ENCODE measurements around the gene ATP10A.
"Not testable (repeated sequence)": the region's sequence is repeated elsewhere in the genome, so short reads cannot be mapped to it uniquely, and the experiment has no call there.

The ATP10A gene

GRCh38 chr15:25774871-25775270, 88.3 kb downstream of the ATP10A start:
- H3K4me3 ChIP-seq (ENCODE audit: low read depth, low read length) = no peak overlapping the region
- in situ Hi-C loops (cut with HindIII; ENCODE audit: low pct_ligation_motif_present, low sequenced_read_pairs) = no loop called here
- H3K27me3 ChIP-seq (replicated peaks) = no peaks in the 10 kb centered on the region
- peak overlapping the region; percentile 22 for H3K27ac ChIP-seq
- TF ChIP-seq, protein P1, sequence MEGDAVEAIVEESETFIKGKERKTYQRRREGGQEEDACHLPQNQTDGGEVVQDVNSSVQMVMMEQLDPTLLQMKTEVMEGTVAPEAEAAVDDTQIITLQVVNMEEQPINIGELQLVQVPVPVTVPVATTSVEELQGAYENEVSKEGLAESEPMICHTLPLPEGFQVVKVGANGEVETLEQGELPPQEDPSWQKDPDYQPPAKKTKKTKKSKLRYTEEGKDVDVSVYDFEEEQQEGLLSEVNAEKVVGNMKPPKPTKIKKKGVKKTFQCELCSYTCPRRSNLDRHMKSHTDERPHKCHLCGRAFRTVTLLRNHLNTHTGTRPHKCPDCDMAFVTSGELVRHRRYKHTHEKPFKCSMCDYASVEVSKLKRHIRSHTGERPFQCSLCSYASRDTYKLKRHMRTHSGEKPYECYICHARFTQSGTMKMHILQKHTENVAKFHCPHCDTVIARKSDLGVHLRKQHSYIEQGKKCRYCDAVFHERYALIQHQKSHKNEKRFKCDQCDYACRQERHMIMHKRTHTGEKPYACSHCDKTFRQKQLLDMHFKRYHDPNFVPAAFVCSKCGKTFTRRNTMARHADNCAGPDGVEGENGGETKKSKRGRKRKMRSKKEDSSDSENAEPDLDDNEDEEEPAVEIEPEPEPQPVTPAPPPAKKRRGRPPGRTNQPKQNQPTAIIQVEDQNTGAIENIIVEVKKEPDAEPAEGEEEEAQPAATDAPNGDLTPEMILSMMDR (IDR thresholded peaks at IDR 0.05; ENCODE audit: low read depth, low read length, missing control alignments) = no peak
- DNase-seq = no peak
- H3K36me3 ChIP-seq (replicated peaks) = no peaks in the 10 kb centered on the region

DNA sequence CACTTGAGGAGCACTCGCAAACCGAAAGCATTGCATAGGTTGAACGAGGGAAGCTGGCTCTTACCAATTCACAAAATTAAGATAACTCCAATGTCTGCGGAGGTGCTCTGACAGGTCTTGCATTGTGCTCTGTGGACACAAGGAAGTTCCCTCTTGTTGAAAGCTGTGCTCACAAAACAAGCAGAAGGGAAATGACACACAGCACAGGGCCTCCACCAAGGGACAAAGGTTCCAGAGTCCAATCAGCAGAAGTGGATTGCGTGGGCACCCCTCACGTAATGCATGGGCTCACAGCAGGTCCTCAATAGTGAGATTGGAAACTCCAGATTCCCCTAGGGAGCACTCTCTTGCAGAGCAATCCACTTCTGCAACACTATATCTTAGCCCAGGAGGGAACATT, 89.9 kb downstream of the ATP10A start:
- in situ Hi-C loops (cut with HindIII; ENCODE audit: low pct_ligation_motif_present, low sequenced_read_pairs) = no loop called here
- H3K27ac ChIP-seq = no peak overlapping the region
- DNase-seq = no peak
- H3K36me3 ChIP-seq (replicated peaks) = no peaks in the 10 kb centered on the region
- TF ChIP-seq, protein P1 (IDR thresholded peaks at IDR 0.05; ENCODE audit: low read depth, low read length, missing control alignments) = no peak
- H3K27me3 ChIP-seq (replicated peaks) = no peaks in the 10 kb centered on the region
- H3K4me3 ChIP-seq (ENCODE audit: low read depth, low read length) = no peak overlapping the region

DNA sequence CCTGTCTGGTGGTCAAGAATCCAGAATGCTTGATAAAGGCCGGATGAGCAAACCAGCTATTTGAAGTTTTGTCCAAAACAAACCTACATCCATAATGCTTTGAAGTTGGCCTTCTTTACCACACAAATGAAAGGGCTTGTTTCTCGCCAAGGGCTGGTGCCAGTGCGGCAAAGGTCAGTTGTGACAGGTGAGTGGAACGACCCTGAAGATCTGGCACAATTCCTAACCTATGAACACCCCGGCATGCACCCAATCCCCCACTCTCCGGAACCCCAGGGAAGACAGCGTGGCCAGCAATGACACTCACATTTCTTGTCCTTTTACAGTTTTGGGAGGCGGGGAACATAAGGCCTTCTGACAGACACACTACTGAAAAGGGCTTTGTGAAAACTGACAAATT, 90.6 kb downstream of the ATP10A start:
- Histone ChIP-seq H3K4me3 (ENCODE audit: low read depth, low read length) (no peak overlapping the region), H3K36me3 (replicated peaks) (no peaks in the 10 kb centered on the region), H3K27ac (no peak overlapping the region), H3K27me3 (replicated peaks) (no peaks in the 10 kb centered on the region)
- in situ Hi-C loops (cut with HindIII; ENCODE audit: low pct_ligation_motif_present, low sequenced_read_pairs) = no loop called here
- no peak for DNase-seq
- TF ChIP-seq, protein P1 (IDR thresholded peaks at IDR 0.05; ENCODE audit: low read depth, low read length, missing control alignments) = no peak

DNA sequence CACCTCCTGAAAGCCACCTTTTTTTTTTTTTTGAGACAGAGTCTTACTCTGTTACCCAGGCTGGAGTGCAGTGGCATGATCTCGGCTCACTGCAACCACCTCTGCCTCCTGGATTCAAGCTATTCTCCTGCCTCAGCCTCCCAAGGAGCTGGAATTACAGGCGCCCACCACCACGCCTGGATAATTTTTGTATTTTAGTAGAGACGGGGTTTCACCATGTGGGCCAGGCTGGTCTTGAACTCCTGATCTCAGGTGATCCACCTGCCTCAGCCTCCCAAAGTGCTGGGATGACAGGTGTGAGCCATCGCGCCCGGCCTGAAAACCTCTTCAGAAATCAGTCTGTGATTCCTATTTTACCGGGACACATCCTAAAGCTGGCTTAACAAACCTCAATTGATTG, 91.4 kb downstream of the ATP10A start:
- H3K36me3 ChIP-seq (replicated peaks); H3K4me3 ChIP-seq (ENCODE audit: low read depth, low read length); DNase-seq; H3K27me3 ChIP-seq (replicated peaks); in situ Hi-C loops (cut with HindIII; ENCODE audit: low pct_ligation_motif_present, low sequenced_read_pairs); H3K27ac ChIP-seq: not testable (repeated sequence)

DNA sequence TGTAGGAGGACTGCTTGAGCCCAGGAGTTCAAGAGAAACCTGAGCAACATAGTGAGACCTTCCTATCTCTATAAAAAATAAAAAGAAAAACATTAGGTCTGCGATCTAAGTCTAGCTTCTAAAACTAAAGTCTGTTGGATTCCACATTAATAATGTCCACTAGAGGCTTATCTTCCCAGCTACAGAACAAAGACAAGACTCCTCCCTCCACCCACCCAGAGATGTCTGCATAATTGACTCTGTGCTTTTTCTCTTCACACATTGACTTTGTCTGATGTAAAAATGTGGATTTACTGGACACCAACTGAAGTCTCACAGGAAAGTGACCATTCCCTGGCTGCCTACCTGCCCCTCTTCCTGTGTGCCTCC, 91.8 kb downstream of the ATP10A start:
- DNase-seq = no peak
- Histone ChIP-seq H3K27me3 (replicated peaks) (no peaks in the 10 kb centered on the region), H3K4me3 (ENCODE audit: low read depth, low read length) (no peak overlapping the region), H3K36me3 (replicated peaks) (no peaks in the 10 kb centered on the region), H3K27ac (no peak overlapping the region)
- TF ChIP-seq, protein P1 (IDR thresholded peaks at IDR 0.05; ENCODE audit: low read depth, low read length, missing control alignments) = no peak
- in situ Hi-C loops (cut with HindIII; ENCODE audit: low pct_ligation_motif_present, low sequenced_read_pairs) = no loop called here

- in situ Hi-C loops (cut with HindIII; ENCODE audit: low pct_ligation_motif_present, low sequenced_read_pairs) = no loop called here
Observed at GRCh38 chr15:25770618-25771337, 92.3 kb downstream of the ATP10A start.

More at GRCh38 chr15:25770618-25771337, 92.3 kb downstream of the ATP10A start:
- H3K27ac ChIP-seq = no peak overlapping the region
- TF ChIP-seq, protein P1 (IDR thresholded peaks at IDR 0.05; ENCODE audit: low read depth, low read length, missing control alignments) = no peak
- H3K36me3 ChIP-seq (replicated peaks) = no peaks in the 10 kb centered on the region
- no peaks in the 10 kb centered on the region for H3K27me3 ChIP-seq (replicated peaks)
- H3K4me3 ChIP-seq (ENCODE audit: low read depth, low read length) = no peak overlapping the region
- no peak for DNase-seq

Data from brain microvascular endothelial cell (primary cell).